NCI-H2171 (cell line): Measurements from ENCODE around the gene HIVEP3.
A peak's percentile ranks its signal among the peaks of the same experiment; 100 is the strongest.

ENCODE experiments used
- DNase-seq: peaks from one replicate; lab custom pipeline; 2025; lab: John Stamatoyannopoulos, UW

HIVEP3 gene

GRCh38 chr1:41481109-41481775, 437.5 kb downstream of the HIVEP3 start:
- peak; percentile 43 for DNase-seq

- no peak for DNase-seq
These were observed 438.3 kb downstream of the HIVEP3 start for GRCh38 chr1:41480204-41481108.

- no peak for DNase-seq
These were observed 438.9 kb downstream of the HIVEP3 start for GRCh38 chr1:41479808-41480160.

- DNase-seq = no peak
These were observed 439.5 kb downstream of the HIVEP3 start for GRCh38 chr1:41479000-41479807.

GRCh38 chr1:41478118-41478748, 440.5 kb downstream of the HIVEP3 start:
- DNase-seq = no peak

GRCh38 chr1:41476807-41477361, 441.8 kb downstream of the HIVEP3 start:
- no peak for DNase-seq

GRCh38 chr1:41475859-41476567, 442.7 kb downstream of the HIVEP3 start:
- DNase-seq = no peak

GRCh38 chr1:41475346-41475745, 443.4 kb downstream of the HIVEP3 start:
- DNase-seq = no peak

- DNase-seq = peak; percentile 37
These were observed 444.0 kb downstream of the HIVEP3 start for GRCh38 chr1:41474490-41475271.

- DNase-seq = no peak
These were observed 444.9 kb downstream of the HIVEP3 start for GRCh38 chr1:41473738-41474362.

- DNase-seq = no peak
These were observed 447.1 kb downstream of the HIVEP3 start for GRCh38 chr1:41471658-41472057.

GRCh38 chr1:41469706-41470105, 449.0 kb downstream of the HIVEP3 start:
- peak; percentile 57 for DNase-seq

- peak; percentile 61 for DNase-seq
These were observed 450.5 kb downstream of the HIVEP3 start for GRCh38 chr1:41468122-41468762.

GRCh38 chr1:41467673-41468072, 451.0 kb downstream of the HIVEP3 start:
- peak; percentile 49 for DNase-seq

GRCh38 chr1:41466146-41466545, 452.6 kb downstream of the HIVEP3 start:
- no peak for DNase-seq

GRCh38 chr1:41465741-41466140, 453.0 kb downstream of the HIVEP3 start:
- DNase-seq = no peak

- peak; percentile 96 for DNase-seq
These were observed 453.8 kb downstream of the HIVEP3 start for GRCh38 chr1:41464885-41465284.

GRCh38 chr1:41463516-41463915, 455.2 kb downstream of the HIVEP3 start:
- DNase-seq = no peak

GRCh38 chr1:41462680-41463004, 456.1 kb downstream of the HIVEP3 start:
- DNase-seq = no peak
